H1 (cell line): Measurements from ENCODE around the gene TFCP2. TPM values are rescaled to one million over a fixed set of nuclear protein-coding genes. Genes with fewer than 3 reads are reported as not detected.

Experiments used
- CTCF ChIA-PET: fragments of 300-600 bp; sonication (Branson Sonifier 250); formaldehyde crosslinking; loops from one replicate; lab custom pipeline; 2021; ENCODE audit not compliant: partially characterized antibody; lab: Charles Lee
- POLR2A ChIA-PET: fragments of 300-600 bp; sonication (Branson Sonifier 250); formaldehyde crosslinking; loops from one replicate; lab custom pipeline; 2021; ENCODE audit warnings: inconsistent platforms; ENCODE audit not compliant: partially characterized antibody; lab: Charles Lee
- DNase-seq, 2 experiments: peaks; one replicate each; pipeline versions ENCODE4 v3.0.0 to v3.0.0-alpha.2; 2010 to 2022; ENCODE audit warnings: low spot score in 2 of 2, low read depth in 1 of 2, mixed read lengths in 1 of 2
- FAIRE-seq: peaks from 2 replicates; lab custom pipeline; 2011; peaks lifted over from hg19 to GRCh38; lab: Jason Lieb, UNC
- H2AFZ ChIP-seq: 2 replicates; pipeline ENCODE4 v1.8.1; 2012; ENCODE audit warnings: low read length, inconsistent platforms
- H2AK5ac ChIP-seq: 2 replicates; pipeline ENCODE4 v1.6.1; 2013; ENCODE audit warnings: low read depth, low read length
- H2BK120ac ChIP-seq: replicated peaks from 2 replicates; pipeline ENCODE3; 2013; ENCODE audit warnings: low read depth, low read length, inconsistent platforms
- H2BK12ac ChIP-seq: 2 replicates; pipeline ENCODE4 v1.6.1; 2013; ENCODE audit warnings: low read depth, low read length
- H2BK15ac ChIP-seq: 2 replicates; pipeline ENCODE4 v1.6.1; 2013; ENCODE audit warnings: low read length
- H2BK20ac ChIP-seq: 2 replicates; pipeline ENCODE4 v1.6.1; 2013; ENCODE audit warnings: low read length
- H2BK5ac ChIP-seq: 2 replicates; pipeline ENCODE4 v1.6.1; 2013; ENCODE audit warnings: low read depth, low read length
- H3K14ac ChIP-seq: 2 replicates; pipeline ENCODE4 v1.6.1; 2013; ENCODE audit warnings: inconsistent platforms; ENCODE audit not compliant: insufficient read length
- H3K18ac ChIP-seq: 2 replicates; pipeline ENCODE4 v1.6.1; 2013; ENCODE audit warnings: low read length; ENCODE audit errors: extremely low read depth
- H3K23ac ChIP-seq: 2 replicates; pipeline ENCODE4 v1.6.1; 2013; ENCODE audit warnings: inconsistent platforms; ENCODE audit not compliant: insufficient read length
- H3K23me2 ChIP-seq: 2 replicates; pipeline ENCODE4 v1.6.1; 2013; ENCODE audit warnings: low read depth, low read length
- H3K27ac ChIP-seq: 2 replicates; pipeline ENCODE4 v1.6.1; 2011; ENCODE audit warnings: low read depth, low read length, inconsistent platforms
- H3K27me3 ChIP-seq, 4 experiments: replicated peaks in 1 of 4; 1 replicate in 1 of 4; 2 replicates in 3 of 4; pipeline versions ENCODE4 v1.6.1 to v1.8.1; 2011 to 2013; ENCODE audit warnings: low read length in 3 of 4, mild to moderate bottlenecking in 3 of 4, inconsistent platforms in 2 of 4, mixed read lengths in 2 of 4, moderate library complexity in 1 of 4; ENCODE audit not compliant: control insufficient read depth in 3 of 4, insufficient read depth in 3 of 4; ENCODE audit errors: extremely low read depth in 1 of 4
- H3K36me3 ChIP-seq, 4 experiments: 2 replicates each; pipeline versions ENCODE4 v1.6.1 to v1.8.1; 2011 to 2013; ENCODE audit warnings: mild to moderate bottlenecking in 4 of 4, low read length in 3 of 4, moderate library complexity in 2 of 4, control low read depth in 1 of 4, inconsistent platforms in 1 of 4; ENCODE audit not compliant: insufficient read depth in 4 of 4, control insufficient read depth in 2 of 4
- H3K4ac ChIP-seq: replicated peaks from 2 replicates; pipeline ENCODE3; 2013; ENCODE audit warnings: low read length, low read depth, mixed read lengths, inconsistent platforms; ENCODE audit not compliant: insufficient read length
- H3K4me1 ChIP-seq, 4 experiments: replicated peaks in 1 of 4; 1 replicate in 1 of 4; 2 replicates in 3 of 4; pipeline versions ENCODE4 v1.6.1 to v1.8.1; 2011 to 2013; ENCODE audit warnings: low read length in 3 of 4, inconsistent platforms in 2 of 4, mixed read lengths in 1 of 4; ENCODE audit not compliant: insufficient read depth in 4 of 4, control insufficient read depth in 3 of 4
- H3K4me2 ChIP-seq, 2 experiments: 2 replicates each; pipeline versions ENCODE4 v1.6.1 to v1.8.1; 2011 to 2013; ENCODE audit warnings: low read depth in 2 of 2, low read length in 2 of 2, control low read depth in 1 of 2, inconsistent platforms in 1 of 2, mild to moderate bottlenecking in 1 of 2; ENCODE audit not compliant: insufficient read depth in 1 of 2
- H3K4me3 ChIP-seq, 4 experiments: fragments of 200-600, 300-600 bp in 1 of 4; sonication (generic), shearing (Covaris generic), sonication (Bioruptor Twin) in 1 of 4; 2 replicates each; pipeline versions ENCODE4 v1.5.1 to v1.8.1; 2011 to 2016; ENCODE audit warnings: low read length in 4 of 4, low read depth in 3 of 4, control low read depth in 2 of 4, inconsistent platforms in 2 of 4, mild to moderate bottlenecking in 2 of 4, mixed read lengths in 1 of 4, moderate library complexity in 1 of 4; ENCODE audit not compliant: insufficient read depth in 2 of 4; ENCODE audit errors: extremely low read depth in 1 of 4
- H3K56ac ChIP-seq: replicated peaks from 2 replicates; pipeline ENCODE3; 2013; ENCODE audit warnings: low read depth, mild to moderate bottlenecking, mixed read lengths, low read length, inconsistent platforms; ENCODE audit not compliant: insufficient read length
- H3K79me1 ChIP-seq: 2 replicates; pipeline ENCODE4 v1.6.1; 2013; ENCODE audit warnings: low read depth, low read length, control low read depth
- H3K79me2 ChIP-seq, 2 experiments: 2 replicates each; pipeline versions ENCODE4 v1.6.1 to v1.8.1; 2012 to 2013; ENCODE audit warnings: low read length in 2 of 2, mild to moderate bottlenecking in 2 of 2, inconsistent platforms in 1 of 2; ENCODE audit not compliant: insufficient read depth in 2 of 2, control insufficient read depth in 1 of 2
- H3K9ac ChIP-seq, 4 experiments: replicated peaks in 1 of 4; 1 replicate in 1 of 4; 2 replicates in 3 of 4; pipeline versions ENCODE4 v1.6.1 to v1.8.1; 2011 to 2013; ENCODE audit warnings: low read depth in 3 of 4, low read length in 3 of 4, control low read depth in 2 of 4, mild to moderate bottlenecking in 2 of 4, moderate library complexity in 2 of 4, inconsistent platforms in 1 of 4; ENCODE audit errors: extremely low read depth in 1 of 4
- H3K9me3 ChIP-seq, 2 experiments: 2 replicates each; pipeline versions ENCODE4 v1.6.1 to v1.8.1; 2012 to 2013; ENCODE audit warnings: mild to moderate bottlenecking in 2 of 2, moderate library complexity in 2 of 2, control low read depth in 1 of 2, inconsistent platforms in 1 of 2, low read depth in 1 of 2, low read length in 1 of 2, mixed read lengths in 1 of 2; ENCODE audit not compliant: insufficient read depth in 2 of 2
- H4K20me1 ChIP-seq, 2 experiments: replicated peaks in 1 of 2; 2 replicates each; pipeline versions ENCODE3 to v1.8.1; 2011 to 2013; ENCODE audit warnings: inconsistent platforms in 2 of 2, low read length in 2 of 2, mild to moderate bottlenecking in 1 of 2; ENCODE audit not compliant: insufficient read depth in 2 of 2, control insufficient read depth in 1 of 2
- H4K5ac ChIP-seq: 2 replicates; pipeline ENCODE4 v1.6.1; 2013; ENCODE audit warnings: low read length, low read depth, mixed read lengths, inconsistent platforms; ENCODE audit not compliant: insufficient read length
- H4K8ac ChIP-seq: 2 replicates; pipeline ENCODE4 v1.8.0; 2013; ENCODE audit warnings: mild to moderate bottlenecking, moderate library complexity, low read length, inconsistent platforms; ENCODE audit not compliant: insufficient read depth; ENCODE audit errors: extremely low read depth
- H4K91ac ChIP-seq: replicated peaks from 2 replicates; pipeline ENCODE3; 2013; ENCODE audit warnings: low read length, mixed read lengths, inconsistent platforms; ENCODE audit not compliant: insufficient read length
- BCL11A ChIP-seq, 2 experiments: IDR thresholded peaks; one replicate each; pipeline ENCODE4 v1.6.1; 2011; ENCODE audit warnings: low read depth in 2 of 2, low read length in 2 of 2, mild to moderate bottlenecking in 2 of 2
- BRCA1 ChIP-seq: IDR thresholded peaks from 2 replicates; pipeline ENCODE4 v1.6.1; 2012; ENCODE audit warnings: low read depth, low read length, improper control_type of control experiment
- FOSL1 ChIP-seq: IDR thresholded peaks from 2 replicates; pipeline ENCODE4 v1.6.1; 2011; ENCODE audit warnings: mild to moderate bottlenecking, low read depth, low read length, moderate library complexity; ENCODE audit not compliant: insufficient read depth
- JUN ChIP-seq: IDR thresholded peaks from 2 replicates; pipeline ENCODE4 v1.6.1; 2011; ENCODE audit warnings: low read depth, mild to moderate bottlenecking, improper control_type of control experiment, low read length
- JUND ChIP-seq: IDR thresholded peaks from 2 replicates; pipeline ENCODE4 v1.6.1; 2011; ENCODE audit warnings: mild to moderate bottlenecking, improper control_type of control experiment, low read length
- KDM1A ChIP-seq: fragments of 200-600, 300-600 bp; sonication (generic); IDR thresholded peaks from 2 replicates; pipeline ENCODE4 v1.7.1; 2016; ENCODE audit warnings: mild to moderate bottlenecking, low read length, borderline replicate concordance
- KDM5A ChIP-seq: fragments of 200-600 bp; IDR thresholded peaks from 2 replicates; pipeline ENCODE4 v1.7.1; 2012; ENCODE audit warnings: mild to moderate bottlenecking, low read length, inconsistent platforms, mixed read lengths
- MAFK ChIP-seq: IDR thresholded peaks from 2 replicates; pipeline ENCODE4 v1.6.1; 2012; ENCODE audit warnings: low read depth, mild to moderate bottlenecking, improper control_type of control experiment, low read length
- POLR2AphosphoS5 ChIP-seq: IDR thresholded peaks from 2 replicates; pipeline ENCODE4 v1.6.1; 2011; ENCODE audit warnings: low read depth, low read length
- RAD21 ChIP-seq, 2 experiments: IDR thresholded peaks in 1 of 2; conservative IDR thresholded peaks in 1 of 2; 2 replicates each; pipeline ENCODE4 v1.6.1; 2011; ENCODE audit warnings: low read depth in 2 of 2, low read length in 2 of 2, improper control_type of control experiment in 1 of 2, inconsistent platforms in 1 of 2, mild to moderate bottlenecking in 1 of 2, moderate library complexity in 1 of 2
- SAP30 ChIP-seq: fragments of 300-600 bp; sonication (generic); IDR thresholded peaks from 2 replicates; pipeline ENCODE4 v1.7.1; 2012; ENCODE audit warnings: low read length, moderate library complexity, mild to moderate bottlenecking, inconsistent platforms; ENCODE audit not compliant: insufficient read depth, insufficient replicate concordance
- SP2 ChIP-seq: IDR thresholded peaks from 2 replicates; pipeline ENCODE4 v1.6.1; 2012; ENCODE audit warnings: mild to moderate bottlenecking, low read length, inconsistent platforms
- SP4 ChIP-seq: IDR thresholded peaks from 2 replicates; pipeline ENCODE4 v1.6.1; 2012; ENCODE audit warnings: low read length, inconsistent platforms
- SUZ12 ChIP-seq: fragments of 200-600 bp; sonication (generic); IDR thresholded peaks from 2 replicates; pipeline ENCODE4 v1.6.1; 2012; ENCODE audit warnings: mild to moderate bottlenecking, inconsistent platforms, low read length, moderate library complexity, mixed read lengths
- TAF1 ChIP-seq: IDR thresholded peaks from 2 replicates; pipeline ENCODE4 v1.6.1; 2011; ENCODE audit warnings: mild to moderate bottlenecking, low read depth, low read length
- WGBS, 2 experiments: shearing (Covaris generic) in 1 of 2; methylation state at CpG; one replicate each; pipeline versions ENCODE4 v1.1.6 to v1.1.7; 2013 to 2015; ENCODE audit warnings: low lambda C conversion rate in 2 of 2, mixed read lengths in 2 of 2, inconsistent platforms in 1 of 2, low coverage in 1 of 2, missing lambda C conversion rate in 1 of 2; ENCODE audit not compliant: insufficient replicate concordance in 2 of 2, insufficient coverage in 1 of 2, insufficient read length in 1 of 2; ENCODE audit errors: extremely low coverage in 1 of 2, missing lambda C conversion rate in 1 of 2; 5-methylcytosine and 5-hydroxymethylcytosine counted together
- polyA plus RNA-seq, 7 experiments: library from polyadenylated mRNA; depleted of rRNA in 3 of 7; stranded (reverse) in 5 of 7; unstranded in 2 of 7; fragments of >200 nt in 5 of 7; fragments of 200-250 nt in 2 of 7; gene quantifications; 1 replicate in 5 of 7; 2 replicates in 1 of 7; 4 replicates in 1 of 7; pipeline versions ENCODE4 v1.2.1 to v1.2.3, GENCODE V29; 2011 to 2013; ENCODE audit warnings: missing spikeins in 2 of 7, mixed read lengths in 2 of 7
- total RNA-seq: library from RNA; stranded (reverse); fragmentation: NEBNext Ultra II Directional; extraction: Animal tissue kit (Norgen Biotek cat#: 25700); gene quantifications from 2 replicates; pipeline ENCODE4 v1.2.1, GENCODE V29; 2021

Gene TFCP2
- total and polyA plus RNA-seq, 2 of the 8 experiments (the other 6 are each of a cell fraction or from before 2014, with no cell fraction given) = 19.8 to 49.2 TPM

DNA sequence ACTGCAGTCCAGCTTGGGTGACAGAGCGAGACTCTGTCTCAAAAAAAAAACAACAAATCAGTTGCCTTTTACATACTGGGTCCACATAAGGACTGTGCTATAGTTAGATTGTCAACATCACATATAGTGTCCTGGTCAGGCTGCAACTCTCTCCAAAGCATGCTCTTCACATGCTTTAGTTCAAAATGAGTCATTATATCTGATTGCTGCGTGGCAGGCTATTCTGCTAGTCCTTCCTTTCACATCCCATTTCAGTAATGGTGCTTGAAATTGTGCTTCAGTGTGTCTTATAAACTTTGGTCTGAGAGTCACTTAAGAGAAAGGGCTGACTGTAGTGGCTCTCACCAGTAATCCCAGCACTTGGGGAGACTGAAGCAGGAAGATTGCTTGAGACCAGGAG is 117.9 kb downstream of the TFCP2 start:
- Histone ChIP-seq H2BK20ac (no peak overlapping the region), H2BK15ac (no peak overlapping the region), H3K23ac (no peak overlapping the region), H3K4me2 (no peak overlapping the region), H3K18ac (no peak overlapping the region), H4K91ac (no peak overlapping the region), H3K56ac (no peak overlapping the region), H4K8ac (no peak overlapping the region), H4K5ac (no peak overlapping the region), H2AFZ (no peak overlapping the region), H3K79me2 (no peaks in the 10 kb centered on the region), H3K9me3 (no peaks in the 10 kb centered on the region), H3K36me3 (peaks cover 6 to 60% (median 43%) of the 10 kb centered on the region in 4 experiments), H3K4me3 (no peak overlapping the region), H3K4ac (no peak overlapping the region), H3K23me2 (no peaks in the 10 kb centered on the region), H2BK120ac (no peak overlapping the region), H2BK5ac (no peak overlapping the region), H3K27ac (no peak overlapping the region), H3K9ac (no peak overlapping the region), H3K79me1 (peaks cover 2% of the 10 kb centered on the region; the same call in 1 of the 2 replicates), H4K20me1 (peaks cover 0 to 3% of the 10 kb centered on the region in 2 experiments), H3K27me3 (no peaks in the 10 kb centered on the region), H2BK12ac (no peak overlapping the region), H3K4me1 (no peaks in the 10 kb centered on the region), H2AK5ac (no peak overlapping the region), H3K14ac (no peak overlapping the region)
- FAIRE-seq (no peak), DNase-seq (no peak)
- TF ChIP-seq MAFK = no peak
- TF ChIP-seq SUZ12 = no peak
- no peak for TF ChIP-seq TAF1
- no peak for TF ChIP-seq KDM1A
- no peak for TF ChIP-seq RAD21 (IDR thresholded peaks at IDR 0.05 in 1 of 2, conservative IDR thresholded peaks at IDR 0.05 in 1 of 2; ENCODE audit: low read depth in 2 of 2, low read length in 2 of 2)
- no peak for TF ChIP-seq BRCA1
- TF ChIP-seq FOSL1 = no peak
- TF ChIP-seq SP2 = no peak
- TF ChIP-seq BCL11A (IDR thresholded peaks at IDR 0.05; ENCODE audit: low read depth in 2 of 2, low read length in 2 of 2) = no peak
- no peak for TF ChIP-seq KDM5A
- no peak for TF ChIP-seq JUN
- no peak for TF ChIP-seq SAP30
- TF ChIP-seq SP4 = no peak
- TF ChIP-seq JUND = no peak
- no peak for TF ChIP-seq POLR2AphosphoS5
- POLR2A ChIA-PET = interaction anchor here (2.1 kb wide), 1 partner anchor 8 kb away, joined by 9 read pairs; no protein-coding TSS in a partner anchor
- 98% methylated on average over 2 of the region's 2 CpGs; no CpG with 5 or more reads in 1 of the 2 experiments for WGBS, 2 experiments
- CTCF ChIA-PET = no interaction called here
